ENCODE results near the gene IFT74.
A peak's percentile ranks its signal among the peaks of the same experiment; 100 is the strongest.
"Not testable (repeated sequence)": the region's sequence is repeated elsewhere in the genome, so short reads cannot be mapped to it uniquely, and the experiment has no call there.

Gene IFT74

DNA sequence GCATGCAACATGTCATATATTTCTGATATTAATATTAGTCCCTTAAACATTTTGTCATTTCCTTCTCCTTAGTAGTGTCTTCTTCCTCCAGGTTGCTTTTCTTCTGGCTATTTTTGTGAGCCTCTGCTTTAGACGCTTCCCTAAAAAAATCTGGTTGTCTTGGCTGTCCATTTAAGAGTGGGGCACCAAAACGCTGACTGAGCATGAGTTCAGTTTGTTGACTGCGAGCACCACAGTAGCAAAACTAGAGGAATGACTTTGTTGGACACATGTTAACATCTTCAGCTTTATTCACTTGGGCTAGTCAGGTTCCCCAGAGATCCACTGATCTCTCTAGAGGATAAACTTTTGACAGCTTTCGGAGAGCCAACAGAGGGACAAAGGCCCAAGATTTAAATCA lies 133.5 kb downstream of the IFT74 start:
- TF ChIP-seq, protein P1, sequence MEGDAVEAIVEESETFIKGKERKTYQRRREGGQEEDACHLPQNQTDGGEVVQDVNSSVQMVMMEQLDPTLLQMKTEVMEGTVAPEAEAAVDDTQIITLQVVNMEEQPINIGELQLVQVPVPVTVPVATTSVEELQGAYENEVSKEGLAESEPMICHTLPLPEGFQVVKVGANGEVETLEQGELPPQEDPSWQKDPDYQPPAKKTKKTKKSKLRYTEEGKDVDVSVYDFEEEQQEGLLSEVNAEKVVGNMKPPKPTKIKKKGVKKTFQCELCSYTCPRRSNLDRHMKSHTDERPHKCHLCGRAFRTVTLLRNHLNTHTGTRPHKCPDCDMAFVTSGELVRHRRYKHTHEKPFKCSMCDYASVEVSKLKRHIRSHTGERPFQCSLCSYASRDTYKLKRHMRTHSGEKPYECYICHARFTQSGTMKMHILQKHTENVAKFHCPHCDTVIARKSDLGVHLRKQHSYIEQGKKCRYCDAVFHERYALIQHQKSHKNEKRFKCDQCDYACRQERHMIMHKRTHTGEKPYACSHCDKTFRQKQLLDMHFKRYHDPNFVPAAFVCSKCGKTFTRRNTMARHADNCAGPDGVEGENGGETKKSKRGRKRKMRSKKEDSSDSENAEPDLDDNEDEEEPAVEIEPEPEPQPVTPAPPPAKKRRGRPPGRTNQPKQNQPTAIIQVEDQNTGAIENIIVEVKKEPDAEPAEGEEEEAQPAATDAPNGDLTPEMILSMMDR (IDR thresholded peaks at IDR 0.05; ENCODE audit: insufficient read depth, low read length): no peak
- TF ChIP-seq POLR2AphosphoS5 (IDR thresholded peaks at IDR 0.05; ENCODE audit: low read depth) (no peak), GABPA (IDR thresholded peaks at IDR 0.05; ENCODE audit: low read depth) (no peak), SPI1 (IDR thresholded peaks at IDR 0.05; ENCODE audit: borderline replicate concordance, low read depth) (no peak)
- TF ChIP-seq, protein P2, sequence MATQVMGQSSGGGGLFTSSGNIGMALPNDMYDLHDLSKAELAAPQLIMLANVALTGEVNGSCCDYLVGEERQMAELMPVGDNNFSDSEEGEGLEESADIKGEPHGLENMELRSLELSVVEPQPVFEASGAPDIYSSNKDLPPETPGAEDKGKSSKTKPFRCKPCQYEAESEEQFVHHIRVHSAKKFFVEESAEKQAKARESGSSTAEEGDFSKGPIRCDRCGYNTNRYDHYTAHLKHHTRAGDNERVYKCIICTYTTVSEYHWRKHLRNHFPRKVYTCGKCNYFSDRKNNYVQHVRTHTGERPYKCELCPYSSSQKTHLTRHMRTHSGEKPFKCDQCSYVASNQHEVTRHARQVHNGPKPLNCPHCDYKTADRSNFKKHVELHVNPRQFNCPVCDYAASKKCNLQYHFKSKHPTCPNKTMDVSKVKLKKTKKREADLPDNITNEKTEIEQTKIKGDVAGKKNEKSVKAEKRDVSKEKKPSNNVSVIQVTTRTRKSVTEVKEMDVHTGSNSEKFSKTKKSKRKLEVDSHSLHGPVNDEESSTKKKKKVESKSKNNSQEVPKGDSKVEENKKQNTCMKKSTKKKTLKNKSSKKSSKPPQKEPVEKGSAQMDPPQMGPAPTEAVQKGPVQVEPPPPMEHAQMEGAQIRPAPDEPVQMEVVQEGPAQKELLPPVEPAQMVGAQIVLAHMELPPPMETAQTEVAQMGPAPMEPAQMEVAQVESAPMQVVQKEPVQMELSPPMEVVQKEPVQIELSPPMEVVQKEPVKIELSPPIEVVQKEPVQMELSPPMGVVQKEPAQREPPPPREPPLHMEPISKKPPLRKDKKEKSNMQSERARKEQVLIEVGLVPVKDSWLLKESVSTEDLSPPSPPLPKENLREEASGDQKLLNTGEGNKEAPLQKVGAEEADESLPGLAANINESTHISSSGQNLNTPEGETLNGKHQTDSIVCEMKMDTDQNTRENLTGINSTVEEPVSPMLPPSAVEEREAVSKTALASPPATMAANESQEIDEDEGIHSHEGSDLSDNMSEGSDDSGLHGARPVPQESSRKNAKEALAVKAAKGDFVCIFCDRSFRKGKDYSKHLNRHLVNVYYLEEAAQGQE (IDR thresholded peaks at IDR 0.05; ENCODE audit: insufficient replicate concordance, low read depth): no peak
- Histone ChIP-seq H3K27me3 (ENCODE audit: insufficient read depth, poor library complexity, severe bottlenecking) (no peaks in the 10 kb centered on the region), H3K27ac (replicated peaks) (no peak overlapping the region), H3K4me3 (replicated peaks; ENCODE audit: insufficient read depth, low read length) (no peak overlapping the region)
- DNase-seq (ENCODE audit: low read depth in 1 of 2, low spot score in 1 of 2): no peak

DNA sequence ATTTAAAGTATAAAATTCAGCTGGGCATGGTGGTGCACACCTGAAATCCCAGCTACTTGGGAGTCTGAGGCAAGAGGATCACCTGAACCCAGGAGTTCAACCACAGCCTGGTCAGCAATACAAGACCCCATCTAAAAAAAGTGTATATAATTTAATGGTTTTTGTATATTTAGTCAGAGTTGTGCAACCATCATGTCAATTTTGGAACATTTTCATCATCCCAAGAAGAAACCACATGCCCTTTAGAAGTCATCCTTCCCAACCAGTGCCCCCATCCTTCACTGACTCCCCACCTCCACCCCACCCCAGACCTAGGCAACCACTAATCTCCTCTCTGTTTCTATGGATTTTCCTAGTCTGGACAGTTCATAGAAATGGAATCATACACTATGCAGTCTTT lies 134.0 kb downstream of the IFT74 start:
- TF ChIP-seq, protein P1 (IDR thresholded peaks at IDR 0.05; ENCODE audit: insufficient read depth, low read length): no peak
- TF ChIP-seq SPI1 (IDR thresholded peaks at IDR 0.05; ENCODE audit: borderline replicate concordance, low read depth) (no peak), POLR2AphosphoS5 (IDR thresholded peaks at IDR 0.05; ENCODE audit: low read depth) (no peak), GABPA (IDR thresholded peaks at IDR 0.05; ENCODE audit: low read depth) (no peak)
- TF ChIP-seq, protein P2 (IDR thresholded peaks at IDR 0.05; ENCODE audit: insufficient replicate concordance, low read depth): no peak
- Histone ChIP-seq H3K27me3 (ENCODE audit: insufficient read depth, poor library complexity, severe bottlenecking) (no peaks in the 10 kb centered on the region), H3K4me3 (replicated peaks; ENCODE audit: insufficient read depth, low read length) (no peak overlapping the region), H3K27ac (replicated peaks) (no peak overlapping the region)
- DNase-seq (ENCODE audit: low read depth in 1 of 2, low spot score in 1 of 2): no peak

DNA sequence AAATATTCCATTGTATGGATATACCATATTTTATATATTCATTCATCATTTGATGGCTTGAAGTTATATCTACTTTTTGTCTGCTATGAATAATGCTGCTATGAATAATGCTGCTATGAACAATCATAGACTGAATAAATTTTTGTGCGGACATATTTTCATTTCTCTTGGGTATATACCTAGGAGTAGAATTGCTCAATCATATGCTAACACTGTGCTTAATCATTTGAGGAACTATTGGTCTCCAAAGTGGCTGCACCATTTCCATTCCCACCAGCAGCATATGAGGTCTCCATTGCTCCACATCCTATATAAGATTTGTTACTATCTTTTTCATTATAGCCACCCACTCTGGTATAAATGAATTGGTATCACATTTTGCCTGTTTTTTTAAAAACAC lies 134.5 kb downstream of the IFT74 start:
- H3K27ac ChIP-seq (replicated peaks): no peak overlapping the region
- no peaks in the 10 kb centered on the region for H3K27me3 ChIP-seq (ENCODE audit: insufficient read depth, poor library complexity, severe bottlenecking)
- no peak for TF ChIP-seq GABPA (IDR thresholded peaks at IDR 0.05; ENCODE audit: low read depth)
- TF ChIP-seq POLR2AphosphoS5 (IDR thresholded peaks at IDR 0.05; ENCODE audit: low read depth): no peak
- TF ChIP-seq SPI1 (IDR thresholded peaks at IDR 0.05; ENCODE audit: borderline replicate concordance, low read depth): no peak
- H3K4me3 ChIP-seq (replicated peaks; ENCODE audit: insufficient read depth, low read length): no peak overlapping the region
- no peak for DNase-seq (ENCODE audit: low read depth in 1 of 2, low spot score in 1 of 2)

DNA sequence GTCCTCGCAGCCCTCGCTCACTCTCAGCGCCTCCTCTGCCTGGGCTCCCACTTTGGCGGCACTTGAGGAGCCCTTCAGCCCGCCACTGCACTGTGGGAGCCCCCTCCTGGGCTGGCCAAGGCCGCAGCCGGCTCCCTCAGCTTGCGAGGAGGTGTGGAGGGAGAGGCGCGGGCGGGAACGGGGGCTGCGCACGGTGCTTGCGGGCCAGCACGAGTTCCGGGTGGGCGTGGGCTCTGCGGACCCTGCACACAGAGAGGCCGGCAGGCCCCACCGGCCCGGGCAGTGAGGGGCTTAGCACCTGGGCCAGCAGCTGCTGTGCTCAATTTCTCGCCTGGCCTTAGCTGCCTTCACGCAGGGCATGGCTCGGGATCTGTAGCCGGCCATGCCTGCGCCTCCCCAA lies 136.3 kb downstream of the IFT74 start:
- H3K27ac ChIP-seq (replicated peaks); H3K27me3 ChIP-seq (ENCODE audit: insufficient read depth, poor library complexity, severe bottlenecking); DNase-seq (ENCODE audit: low read depth in 1 of 2, low spot score in 1 of 2); H3K4me3 ChIP-seq (replicated peaks; ENCODE audit: insufficient read depth, low read length): not testable (repeated sequence)

DNA sequence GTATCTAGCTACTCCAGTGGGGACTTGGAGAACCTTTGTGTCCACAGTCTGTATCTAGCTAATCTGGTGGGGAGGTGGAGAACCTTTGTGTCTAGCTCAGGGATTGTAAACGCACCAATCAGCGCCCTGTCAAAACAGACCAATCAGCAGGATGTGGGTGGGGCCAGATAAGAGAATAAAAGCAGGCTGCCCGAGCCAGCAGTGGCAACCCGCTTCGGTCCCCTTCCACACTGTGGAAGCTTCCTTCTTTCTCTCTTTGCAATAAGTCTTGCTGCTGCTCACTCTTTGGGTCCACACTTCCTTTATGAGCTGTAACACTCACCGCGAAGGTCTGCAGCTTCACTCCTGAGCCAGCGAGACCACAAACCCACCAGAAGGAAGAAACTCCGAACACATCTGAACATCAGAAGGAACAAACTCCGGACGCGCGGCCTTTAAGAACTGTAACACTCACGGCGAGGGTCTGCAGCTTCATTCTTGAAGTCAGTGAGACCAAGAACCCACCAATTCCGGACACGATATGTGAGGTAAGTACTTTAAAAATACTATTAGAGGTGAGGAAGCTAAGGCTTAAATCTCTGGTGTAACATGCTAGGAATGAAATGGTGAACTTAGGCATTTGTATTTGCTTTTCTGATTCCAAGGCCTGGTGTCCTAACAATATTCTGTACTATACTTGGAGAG lies 137.3 kb downstream of the IFT74 start:
- H3K27ac ChIP-seq (replicated peaks); H3K27me3 ChIP-seq (ENCODE audit: insufficient read depth, poor library complexity, severe bottlenecking); H3K4me3 ChIP-seq (replicated peaks; ENCODE audit: insufficient read depth, low read length): not testable (repeated sequence)
- DNase-seq (ENCODE audit: low read depth in 1 of 2, low spot score in 1 of 2): peak in 1 of 2 experiments; percentile 8

All from HL-60 (cell line).